ENCODE measurements around the gene COLEC11.

COLEC11 gene

DNA sequence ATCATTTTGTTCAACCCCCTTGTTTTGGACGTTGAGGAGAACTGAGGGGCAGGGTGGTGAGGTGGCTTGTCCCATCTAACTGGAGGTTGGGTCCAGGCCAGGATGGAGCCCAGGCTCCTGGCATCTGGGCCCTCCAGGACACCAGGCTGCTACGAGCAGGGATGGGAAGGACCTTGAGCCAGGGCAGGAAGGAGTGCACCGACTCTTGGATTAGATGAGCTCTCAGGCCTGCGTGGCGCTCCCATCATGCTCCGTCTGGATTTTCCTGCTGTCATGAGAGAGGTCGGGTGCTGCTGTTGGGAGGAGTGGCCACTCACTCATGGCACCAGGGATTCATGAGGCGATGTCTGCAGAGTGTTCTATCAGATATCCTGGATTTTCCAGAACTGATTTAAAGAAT is 44.7 kb downstream of the COLEC11 start:
- DNase-seq, result no peak

DNA sequence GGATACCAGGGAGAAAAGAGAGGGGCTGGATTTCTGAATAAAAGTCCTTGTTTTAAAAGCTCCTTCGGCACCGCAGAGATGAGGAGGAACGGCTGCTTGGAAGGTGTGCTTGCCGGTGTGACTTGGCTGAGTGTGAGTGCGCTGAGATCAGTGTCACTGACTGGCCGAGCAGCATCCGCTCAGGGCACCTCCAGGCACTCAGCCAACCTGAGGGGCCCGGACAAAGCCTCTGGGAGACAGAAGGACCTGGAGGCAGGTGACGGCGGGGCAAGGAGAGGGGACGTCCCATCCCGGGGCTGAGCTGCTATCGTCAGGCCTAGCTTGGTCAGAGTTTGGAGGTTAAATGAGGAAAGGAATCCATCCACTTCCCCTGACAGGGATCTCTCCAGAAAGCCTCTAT is 46.3 kb downstream of the COLEC11 start:
- DNase-seq, result no peak

DNA sequence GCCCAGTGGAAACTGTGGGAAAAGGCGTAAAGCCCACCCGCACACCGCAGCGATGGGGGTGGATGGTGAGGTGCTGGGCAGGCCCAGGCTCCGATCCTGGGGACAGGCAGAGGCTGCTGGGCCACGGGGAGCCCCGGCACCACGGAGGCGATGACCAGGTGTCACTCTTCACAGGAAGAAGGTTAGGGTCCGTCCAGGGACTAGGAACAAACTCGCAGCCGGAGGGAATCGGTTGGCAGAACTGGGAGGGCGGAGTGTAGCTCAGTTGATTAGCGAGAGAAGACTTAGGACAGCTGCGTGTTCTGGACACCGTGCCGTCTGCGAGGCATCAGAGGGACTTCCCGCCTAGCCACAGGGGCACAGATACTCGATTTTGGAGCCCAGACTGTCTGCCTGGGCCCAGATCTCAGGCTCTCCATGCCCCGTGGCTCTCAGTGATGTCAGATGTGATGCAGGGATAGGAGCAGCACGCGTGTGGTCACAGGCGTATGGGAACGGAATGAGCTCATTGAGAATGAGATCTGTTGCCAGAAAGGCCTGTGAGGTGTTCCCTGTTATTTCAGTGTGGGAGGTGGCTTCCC is 47.0 kb downstream of the COLEC11 start:
- DNase-seq, result no peak

DNA sequence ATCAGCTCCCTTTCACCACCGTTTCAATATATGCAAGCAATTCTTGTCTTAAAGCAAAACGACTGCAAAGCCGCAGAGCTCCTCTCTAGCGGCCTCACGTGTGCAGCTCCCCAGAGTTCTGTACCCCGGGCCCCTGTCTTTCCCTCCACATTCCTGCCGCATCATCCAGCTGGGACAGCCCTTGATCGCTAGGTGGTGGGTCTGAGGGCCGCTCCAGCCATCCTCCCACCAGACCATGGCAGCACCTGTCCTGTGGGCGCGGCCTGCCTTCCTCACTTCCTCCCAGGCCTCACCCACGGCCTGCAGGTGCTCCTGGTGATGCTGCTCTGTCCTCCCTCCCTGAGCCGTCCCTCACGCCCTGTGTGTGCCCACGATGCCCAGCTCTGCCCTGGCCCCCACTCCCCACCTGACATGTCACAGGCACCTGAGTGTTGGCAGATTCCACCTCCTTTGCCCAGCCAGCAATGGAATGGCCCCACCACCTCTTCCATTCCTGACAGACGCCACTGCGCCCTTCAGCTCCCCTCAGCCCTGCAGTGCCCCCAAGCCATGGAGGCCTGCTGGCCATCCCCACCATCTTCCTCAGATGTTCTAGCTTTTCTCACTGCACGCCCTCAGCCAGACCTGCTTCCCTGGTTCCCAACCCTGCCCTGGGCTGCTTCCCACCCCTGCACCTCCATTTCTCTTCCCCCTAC is 47.8 kb downstream of the COLEC11 start:
- no peak for DNase-seq

DNA sequence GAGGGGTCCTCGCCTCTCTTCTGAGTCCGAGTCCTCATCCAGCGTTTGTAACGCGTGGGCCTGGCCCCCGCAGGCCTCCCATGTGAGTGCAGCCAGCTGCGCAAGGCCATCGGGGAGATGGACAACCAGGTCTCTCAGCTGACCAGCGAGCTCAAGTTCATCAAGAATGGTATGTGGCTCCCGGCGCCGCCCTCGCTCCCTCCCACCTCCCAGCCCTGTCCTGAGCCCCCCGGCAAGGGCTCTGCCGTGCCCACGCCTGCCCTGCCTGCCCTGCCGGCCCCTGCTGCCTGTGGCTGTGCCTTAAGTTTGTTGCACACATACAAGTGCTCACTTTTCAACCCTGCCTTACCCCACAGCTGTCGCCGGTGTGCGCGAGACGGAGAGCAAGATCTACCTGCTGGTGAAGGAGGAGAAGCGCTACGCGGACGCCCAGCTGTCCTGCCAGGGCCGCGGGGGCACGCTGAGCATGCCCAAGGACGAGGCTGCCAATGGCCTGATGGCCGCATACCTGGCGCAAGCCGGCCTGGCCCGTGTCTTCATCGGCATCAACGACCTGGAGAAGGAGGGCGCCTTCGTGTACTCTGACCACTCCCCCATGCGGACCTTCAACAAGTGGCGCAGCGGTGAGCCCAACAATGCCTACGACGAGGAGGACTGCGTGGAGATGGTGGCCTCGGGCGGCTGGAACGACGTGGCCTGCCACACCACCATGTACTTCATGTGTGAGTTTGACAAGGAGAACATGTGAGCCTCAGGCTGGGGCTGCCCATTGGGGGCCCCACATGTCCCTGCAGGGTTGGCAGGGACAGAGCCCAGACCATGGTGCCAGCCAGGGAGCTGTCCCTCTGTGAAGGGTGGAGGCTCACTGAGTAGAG is 48.7 kb downstream of the COLEC11 start:
- DNase-seq, result no peak

DNA sequence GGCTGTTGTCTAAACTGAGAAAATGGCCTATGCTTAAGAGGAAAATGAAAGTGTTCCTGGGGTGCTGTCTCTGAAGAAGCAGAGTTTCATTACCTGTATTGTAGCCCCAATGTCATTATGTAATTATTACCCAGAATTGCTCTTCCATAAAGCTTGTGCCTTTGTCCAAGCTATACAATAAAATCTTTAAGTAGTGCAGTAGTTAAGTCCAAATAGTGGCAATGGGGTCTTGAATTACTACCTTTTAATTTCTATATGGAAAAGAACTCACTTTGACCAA is 49.3 kb downstream of the COLEC11 start:
- DNase-seq, result no peak

DNA sequence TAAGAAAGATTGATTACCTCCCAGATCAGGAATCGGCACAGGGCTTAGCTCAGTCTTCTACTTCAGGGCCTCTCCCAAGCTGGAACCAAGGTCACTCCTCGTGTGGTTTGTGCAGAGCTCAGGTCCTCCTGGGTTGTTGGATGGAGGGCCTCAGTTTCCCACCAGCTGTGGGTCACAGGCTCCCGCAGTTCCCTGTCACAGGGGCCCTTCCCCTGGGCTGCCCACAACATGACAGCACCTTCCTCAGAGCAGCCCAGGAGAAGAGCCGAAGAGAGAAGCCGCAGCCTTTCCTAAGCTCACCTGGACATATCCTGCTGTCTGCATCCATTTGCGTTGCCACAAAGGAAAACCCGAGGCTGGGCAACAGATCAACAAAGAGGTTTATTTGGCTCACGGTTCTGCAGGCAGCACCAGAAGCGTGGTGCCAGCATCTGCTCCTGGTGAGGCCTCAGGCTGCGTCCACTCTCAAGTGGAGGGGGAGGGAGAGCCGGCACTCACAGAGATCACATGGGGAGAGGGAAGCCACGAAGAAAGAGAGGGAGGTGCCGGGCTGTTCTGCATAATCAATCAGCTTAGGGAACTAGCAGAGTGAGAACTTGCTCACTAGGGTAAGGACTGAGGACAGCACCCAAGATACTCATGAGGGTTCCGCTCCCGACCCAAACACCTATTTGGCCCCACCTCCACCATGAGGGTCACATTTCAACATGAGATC is 50.1 kb downstream of the COLEC11 start:
- DNase-seq, result no peak

DNA sequence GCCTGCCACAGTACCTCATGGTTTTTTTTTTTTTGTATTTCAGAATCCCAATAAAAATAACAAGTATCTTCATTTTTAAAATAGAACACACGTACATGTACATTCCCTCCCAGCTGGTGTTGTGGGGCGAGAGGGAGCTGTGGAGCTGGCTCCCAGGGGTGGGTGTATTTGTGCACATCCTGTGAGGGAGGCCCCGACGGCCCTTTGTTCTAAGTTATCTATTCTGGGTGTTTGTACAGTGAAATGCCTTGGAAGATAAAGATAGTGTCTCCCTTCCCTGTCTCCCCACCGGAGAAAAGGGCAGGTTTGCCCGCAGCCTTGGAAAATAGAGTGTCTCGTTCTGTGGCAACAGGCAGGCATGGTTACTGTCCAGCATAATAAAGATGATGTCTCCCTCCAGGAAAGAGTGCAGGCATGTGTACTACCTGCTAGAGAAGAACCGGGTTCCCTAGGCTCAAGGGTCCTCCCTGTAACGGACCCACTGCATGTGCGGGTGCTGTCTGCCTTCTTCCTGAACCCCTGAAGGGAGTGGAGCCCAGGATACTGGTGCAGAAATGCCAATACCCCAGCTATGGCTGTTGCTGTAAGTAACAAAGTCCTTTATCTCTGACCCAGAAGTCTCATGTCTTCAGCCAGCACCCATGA is 51.0 kb downstream of the COLEC11 start:
- no peak for DNase-seq

DNA sequence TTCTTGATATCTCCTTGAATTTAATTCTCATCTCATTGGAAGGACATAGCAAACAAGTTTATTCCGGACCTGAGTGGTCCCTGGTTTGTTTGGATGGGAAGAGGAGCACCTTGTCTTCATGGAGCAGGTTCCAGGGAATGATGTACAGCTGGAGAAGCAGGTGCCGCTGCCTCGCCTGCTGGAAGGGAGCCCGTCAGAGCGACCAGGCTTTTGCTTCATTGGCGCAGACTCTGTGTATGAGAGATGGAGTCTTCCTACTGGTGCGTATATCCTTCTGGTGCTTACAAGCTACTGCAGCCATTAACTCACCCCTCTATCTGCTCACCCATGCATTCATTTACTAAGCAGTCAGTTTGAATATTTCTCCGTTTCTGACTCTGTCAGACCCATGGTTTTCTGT is 51.5 kb downstream of the COLEC11 start:
- no peak for DNase-seq

DNA sequence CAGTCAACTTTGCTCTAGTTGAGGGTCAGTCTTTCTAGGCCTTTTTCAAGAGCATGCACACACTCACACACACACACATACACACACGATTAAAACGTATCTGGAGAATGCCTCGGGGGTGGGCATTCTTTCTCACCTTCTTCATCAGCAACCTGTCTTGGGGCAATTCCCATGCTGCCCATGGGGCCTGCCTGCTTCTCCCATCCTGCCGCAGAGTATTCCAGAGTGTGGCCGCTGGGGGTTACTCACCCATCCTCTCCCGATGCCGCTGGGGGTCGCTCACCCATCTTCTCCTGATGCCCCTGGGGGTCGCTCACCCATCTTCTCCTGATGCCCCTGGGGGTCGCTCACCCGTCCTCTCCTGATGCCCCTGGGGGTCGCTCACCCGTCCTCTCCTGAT is 52.3 kb downstream of the COLEC11 start:
- DNase-seq, result no peak

DNA sequence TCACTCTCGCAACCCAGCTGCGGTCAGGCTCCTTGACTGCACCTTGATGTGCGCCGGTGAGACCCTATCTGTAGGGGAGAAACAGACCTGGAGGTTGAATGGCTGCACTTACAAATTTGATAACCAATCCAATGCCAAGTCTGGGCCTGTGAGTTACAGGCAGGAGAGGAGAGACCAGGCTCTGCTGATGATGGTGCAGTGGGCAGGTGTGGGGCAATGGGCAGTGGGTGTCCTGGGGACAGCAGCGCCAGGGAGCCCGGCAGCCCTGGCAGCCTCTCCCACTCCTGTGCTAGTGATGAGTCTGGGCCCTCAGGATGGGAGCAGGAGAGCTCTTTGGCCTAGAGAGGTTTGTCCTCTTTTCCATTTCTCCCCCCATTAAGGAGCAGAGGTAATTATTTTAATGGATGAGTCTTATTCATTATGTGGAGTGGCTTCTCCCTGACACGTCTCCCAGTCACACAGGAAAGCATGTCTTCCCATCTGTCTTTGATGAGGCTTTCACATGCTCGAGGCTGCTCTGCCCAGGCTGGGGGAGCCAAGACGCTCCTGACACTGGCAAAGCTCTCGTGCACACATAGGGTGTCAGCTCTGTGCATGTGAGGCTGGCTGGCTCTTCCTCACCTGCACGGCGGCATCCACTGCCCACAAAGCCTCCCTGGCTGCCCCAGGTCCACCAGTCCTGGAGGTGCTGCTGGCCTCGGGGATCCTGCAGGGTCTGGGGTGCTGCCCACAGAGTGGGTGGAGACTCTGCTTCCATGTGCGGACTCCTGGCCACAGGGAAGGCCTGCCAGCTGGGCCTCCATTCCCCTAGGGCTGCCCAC is 53.1 kb downstream of the COLEC11 start:
- DNase-seq, result no peak

DNA sequence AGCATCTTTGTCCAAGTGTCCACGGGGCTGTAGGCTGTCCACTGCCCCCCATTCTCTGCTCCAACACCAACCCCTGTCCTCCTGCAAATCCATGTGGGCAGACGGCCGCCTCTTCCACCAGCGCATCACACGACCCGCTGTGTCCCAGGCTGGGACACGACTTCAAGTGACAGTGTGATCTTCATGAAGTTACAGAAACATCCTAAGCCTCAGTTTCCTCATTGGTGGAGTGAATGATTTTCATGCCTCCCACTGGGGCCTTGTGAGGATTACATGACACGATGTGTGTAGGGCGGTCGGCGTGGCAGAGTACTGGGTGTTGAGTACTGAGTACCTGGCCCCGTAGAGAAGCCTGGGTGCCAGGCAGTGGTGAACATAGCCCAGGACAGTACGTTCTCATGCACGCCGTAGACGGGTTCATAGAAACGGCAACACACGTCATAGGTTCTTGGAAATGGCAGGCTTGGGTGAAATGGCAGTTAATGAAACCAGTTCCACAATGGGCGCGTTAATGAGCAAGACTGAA is 53.8 kb downstream of the COLEC11 start:
- no peak for DNase-seq

DNA sequence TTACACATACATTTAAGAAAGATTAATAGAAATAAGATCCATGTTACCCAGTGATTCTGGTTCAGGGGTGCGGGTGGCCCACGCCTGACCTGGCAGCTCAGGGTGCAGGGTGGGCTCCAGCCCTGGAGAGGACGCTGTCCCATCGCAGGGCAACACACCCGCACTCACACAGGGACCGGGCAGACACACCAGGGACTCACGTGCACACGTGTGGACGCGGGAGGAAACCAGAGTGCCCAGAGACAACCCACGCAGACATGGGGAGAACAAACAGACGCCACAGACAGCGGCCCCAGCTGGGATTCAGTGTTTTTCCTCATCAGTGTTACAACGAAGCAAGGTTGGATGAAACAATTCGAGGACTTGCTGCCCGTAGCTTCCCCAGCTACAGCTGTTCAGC is 54.7 kb downstream of the COLEC11 start:
- no peak for DNase-seq

DNA sequence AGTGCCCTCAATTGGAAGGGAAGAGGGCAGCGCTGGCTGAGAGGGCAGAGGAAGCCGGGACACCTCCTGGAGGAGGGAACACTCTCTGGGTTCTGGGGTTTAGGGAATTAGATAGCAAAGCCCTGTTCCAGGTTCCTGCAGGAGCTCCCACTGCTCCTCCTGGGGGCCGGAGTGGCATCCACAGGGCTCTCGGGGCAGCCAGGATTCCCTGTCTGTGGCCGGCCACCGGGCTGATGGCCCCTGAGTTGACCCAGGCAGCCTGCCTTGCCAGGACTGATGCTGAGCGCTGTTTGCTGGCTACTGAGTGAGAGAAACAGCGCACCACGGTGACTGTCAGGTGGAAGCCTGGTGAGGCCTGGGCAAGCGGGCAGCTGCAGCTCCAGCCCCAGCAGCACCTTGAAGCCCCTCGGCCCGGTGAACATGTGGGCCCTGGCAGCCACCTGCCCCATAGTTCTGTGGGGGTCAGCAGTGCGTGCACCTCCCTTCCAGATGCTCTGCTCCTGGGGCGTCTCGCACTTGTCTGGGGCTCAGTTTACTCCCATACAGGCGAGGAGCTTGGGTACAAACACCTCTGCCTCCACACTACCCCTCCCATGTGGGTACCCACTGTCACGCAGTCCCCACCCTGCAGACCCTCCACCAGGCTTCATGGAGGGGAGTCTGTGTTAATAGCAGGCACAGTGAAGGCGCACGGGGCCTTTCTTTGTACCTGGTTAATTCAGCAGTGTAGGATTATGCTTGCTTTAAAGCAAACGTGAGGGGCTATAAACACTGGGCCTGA is 55.4 kb downstream of the COLEC11 start:
- DNase-seq, result no peak

DNA sequence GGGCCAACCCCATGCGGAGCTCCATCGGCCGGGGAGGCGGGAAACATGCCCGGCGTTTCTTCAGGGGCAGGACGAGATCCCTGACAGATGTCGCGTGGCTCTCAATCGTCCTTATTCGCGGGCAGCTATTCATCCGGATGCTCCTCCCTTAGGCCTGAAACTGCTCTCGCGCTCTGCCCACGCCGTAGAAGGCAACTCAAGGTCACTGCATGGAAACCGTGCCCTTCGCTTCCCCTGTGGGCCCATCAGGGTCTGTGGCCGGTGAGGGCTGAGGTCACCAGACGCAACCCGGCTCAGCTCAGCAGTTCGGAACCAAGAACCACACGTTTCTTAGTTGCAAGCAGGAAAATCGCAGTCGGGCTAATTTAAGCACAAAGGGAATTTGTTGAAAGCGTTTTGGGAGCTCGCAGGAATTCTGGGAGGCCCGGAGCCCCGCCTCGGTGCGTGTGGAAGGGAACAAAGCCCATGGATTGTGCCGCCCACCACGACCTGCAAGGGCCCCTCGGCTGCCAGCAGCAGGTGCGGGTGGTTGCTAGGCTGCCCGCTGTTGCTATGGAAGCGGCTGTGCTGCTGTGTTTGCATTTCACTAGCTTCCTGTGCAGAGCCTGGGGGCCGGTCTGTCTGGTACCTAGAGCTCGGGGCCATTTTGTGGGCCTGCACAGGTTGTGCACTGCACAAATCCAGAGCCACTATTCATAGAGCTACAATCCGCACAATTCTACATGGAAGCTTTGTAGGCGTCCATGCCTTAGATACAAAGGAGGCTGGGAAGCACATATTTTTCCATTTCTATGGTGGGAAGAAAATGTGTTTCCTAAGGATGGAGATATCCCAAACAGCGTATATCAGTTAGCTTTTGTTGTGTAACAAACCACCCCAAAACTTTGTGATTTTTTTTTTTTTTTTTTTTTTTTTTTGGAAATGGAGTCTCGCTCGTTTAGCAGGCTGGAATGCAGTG is 57.1 kb downstream of the COLEC11 start:
- no peak for DNase-seq

DNA sequence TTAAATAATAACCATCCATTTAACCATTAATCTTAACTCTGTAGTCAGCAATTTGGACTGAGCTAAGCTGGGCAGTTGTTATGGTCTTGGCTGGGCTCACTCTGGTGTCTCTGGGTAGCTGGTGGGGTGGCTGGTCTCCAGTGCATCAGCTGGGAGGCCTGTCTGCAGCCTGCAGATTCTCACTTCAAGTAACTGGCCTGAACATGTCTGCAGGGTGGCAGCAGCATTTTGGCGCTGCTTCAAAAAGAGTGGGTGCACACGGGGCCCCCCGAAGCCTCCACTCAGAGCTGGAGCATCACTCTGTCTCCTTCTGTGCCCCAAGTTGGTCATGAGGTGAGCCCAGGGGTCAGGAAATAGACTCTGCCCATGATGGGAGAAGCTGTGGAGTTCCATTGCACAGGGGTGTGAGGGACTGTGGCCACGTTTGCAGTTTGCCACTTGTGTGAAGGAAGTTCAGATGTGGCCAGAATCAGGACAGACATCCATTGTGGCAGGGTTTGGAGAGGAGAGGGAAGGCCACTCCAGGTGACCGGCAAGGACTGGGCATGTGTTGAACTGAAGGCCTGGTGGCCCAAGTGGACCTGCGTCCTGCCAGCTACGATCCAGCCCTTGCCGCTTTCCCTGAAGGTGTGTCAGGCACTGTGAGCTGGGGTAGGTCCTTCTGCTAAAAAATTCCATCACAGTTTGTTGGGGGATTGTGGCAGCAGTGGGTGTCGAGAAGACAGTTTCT is 58.1 kb downstream of the COLEC11 start:
- DNase-seq, result no peak

DNA sequence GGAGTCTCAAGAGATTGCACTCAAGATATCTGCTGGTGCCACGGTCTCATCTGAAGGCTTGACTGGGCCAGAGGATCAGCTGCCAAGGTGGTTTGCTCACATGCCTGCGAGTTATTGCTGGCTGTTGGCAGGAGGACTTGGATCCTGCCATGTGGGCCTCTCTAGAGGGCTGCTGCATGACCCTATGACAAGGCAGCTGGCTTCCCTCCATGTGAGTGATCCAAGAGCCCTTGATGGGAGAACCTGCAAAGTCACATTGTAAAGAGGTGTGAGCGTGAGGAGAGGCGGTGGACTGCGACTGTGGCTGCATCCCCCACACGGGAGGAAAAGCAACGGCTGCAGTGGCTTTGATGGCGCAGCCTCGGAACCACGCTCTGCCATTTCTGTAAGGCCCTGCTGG is 59.1 kb downstream of the COLEC11 start:
- no peak for DNase-seq

DNA sequence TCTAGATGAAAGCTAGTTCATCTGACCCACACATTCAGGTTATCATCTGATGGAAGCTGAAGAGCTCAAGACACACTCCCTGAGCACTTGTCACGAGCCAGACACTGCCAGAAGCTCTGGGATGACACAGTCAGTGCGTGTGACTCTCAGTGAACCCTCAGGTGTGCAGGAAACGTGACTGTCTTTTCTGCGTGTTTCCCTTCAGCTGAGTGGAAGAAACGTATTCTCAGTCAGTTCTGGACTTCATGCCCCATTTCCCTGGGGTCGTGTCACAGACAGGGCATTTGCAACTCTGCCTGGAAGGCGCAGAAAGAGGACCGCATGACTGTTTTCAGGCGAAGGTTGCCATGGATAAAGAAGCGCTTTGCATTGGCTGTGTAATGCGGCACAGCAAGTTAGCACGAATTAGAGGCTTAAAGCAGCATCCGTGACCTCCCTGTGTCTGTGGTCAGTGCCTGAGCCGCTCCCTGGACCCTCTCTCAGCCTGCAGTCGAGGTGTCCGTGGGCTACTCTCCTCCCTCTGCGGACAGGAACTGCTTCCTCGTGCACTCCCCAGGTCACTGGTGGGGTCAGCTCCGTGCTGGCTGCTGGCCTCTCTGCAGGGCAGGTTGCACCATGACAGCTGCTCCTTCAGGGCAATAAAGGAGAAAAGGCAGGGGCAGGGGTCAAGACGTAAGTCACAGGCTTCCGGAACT is 59.8 kb downstream of the COLEC11 start:
- DNase-seq, result no peak
